Endodermal cell (in vitro differentiated cells): Measurements from ENCODE around the gene FH. TPM values are rescaled to one million over a fixed set of nuclear protein-coding genes. Genes with fewer than 3 reads are reported as not detected.

Experiments used
- DNase-seq: peaks from one replicate; pipeline ENCODE4 v3.0.0-alpha.2; 2017
- H3K27ac ChIP-seq: 2 replicates; pipeline ENCODE4 v1.5.1; 2013; ENCODE audit warnings: mild to moderate bottlenecking, low read depth, low read length, moderate library complexity
- H3K27me3 ChIP-seq: 2 replicates; pipeline ENCODE4 v1.6.1; 2013; ENCODE audit warnings: mild to moderate bottlenecking, low read length, moderate library complexity; ENCODE audit not compliant: insufficient read depth, control insufficient read depth, poor library complexity, severe bottlenecking
- H3K36me3 ChIP-seq: 2 replicates; pipeline ENCODE4 v1.7.0; 2013; ENCODE audit warnings: mild to moderate bottlenecking, low read length, moderate library complexity; ENCODE audit not compliant: control insufficient read depth, insufficient read depth
- H3K4me1 ChIP-seq: one replicate; pipeline ENCODE4 v1.7.0; 2013; ENCODE audit warnings: low read length; ENCODE audit not compliant: control insufficient read depth, insufficient read depth
- H3K4me3 ChIP-seq: 2 replicates; pipeline ENCODE4 v1.5.1; 2013; ENCODE audit warnings: mild to moderate bottlenecking, low read length, moderate library complexity
- H3K9ac ChIP-seq: 2 replicates; pipeline ENCODE4 v1.6.1; 2013; ENCODE audit warnings: mild to moderate bottlenecking, low read length, moderate library complexity; ENCODE audit not compliant: poor library complexity, severe bottlenecking; ENCODE audit errors: extremely low read depth
- H3K9me3 ChIP-seq: 2 replicates; pipeline ENCODE4 v1.6.1; 2013; ENCODE audit warnings: mild to moderate bottlenecking, low read length, moderate library complexity; ENCODE audit not compliant: control insufficient read depth
- H3K27ac Mint-ChIP-seq: 2 replicates; pipeline ENCODE4 v1.8.0; 2020; ENCODE audit warnings: mixed read lengths
- H3K27me3 Mint-ChIP-seq: 2 replicates; pipeline ENCODE4 v1.8.0; 2021; ENCODE audit warnings: mild to moderate bottlenecking, mixed read lengths; ENCODE audit not compliant: insufficient read depth
- H3K36me3 Mint-ChIP-seq: 2 replicates; pipeline ENCODE4 v1.8.0; 2020; ENCODE audit warnings: low read depth, mixed read lengths
- H3K4me1 Mint-ChIP-seq: 2 replicates; pipeline ENCODE4 v1.8.0; 2020; ENCODE audit warnings: mixed read lengths
- H3K4me3 Mint-ChIP-seq: 2 replicates; pipeline ENCODE4 v1.8.0; 2020; ENCODE audit warnings: mild to moderate bottlenecking, moderate library complexity, mixed read lengths
- H3K9me3 Mint-ChIP-seq: 2 replicates; pipeline ENCODE4 v1.8.0; 2020; ENCODE audit warnings: mild to moderate bottlenecking, mixed read lengths
- CTCF ChIP-seq: fragments of 200-600 bp; sonication (generic); conservative IDR thresholded peaks from 2 replicates; pipeline ENCODE4 v1.5.0; 2021; ENCODE audit warnings: antibody characterized with exemption, mild to moderate bottlenecking
- WGBS, 2 experiments: methylation state at CpG; one replicate each; pipeline versions ENCODE4 v1.1.5 to v1.1.7; 2013; ENCODE audit warnings: missing lambda C conversion rate in 2 of 2, mixed read lengths in 1 of 2; ENCODE audit not compliant: insufficient coverage in 1 of 2, insufficient read length in 1 of 2; 5-methylcytosine and 5-hydroxymethylcytosine counted together
- total RNA-seq, 2 donors: library from RNA; stranded (reverse); fragmentation: NEBNext Ultra II Directional in 1 of 2; extraction: Animal tissue kit (Norgen Biotek cat#: 25700) in 1 of 2; gene quantifications; 2 replicates in 1 of 2; 3 replicates in 1 of 2; pipeline ENCODE4 v1.2.1, GENCODE V29; 2021

Gene FH
- total RNA-seq, 2 donors from 2014 or later: 65.5 to 66.7 TPM

DNA sequence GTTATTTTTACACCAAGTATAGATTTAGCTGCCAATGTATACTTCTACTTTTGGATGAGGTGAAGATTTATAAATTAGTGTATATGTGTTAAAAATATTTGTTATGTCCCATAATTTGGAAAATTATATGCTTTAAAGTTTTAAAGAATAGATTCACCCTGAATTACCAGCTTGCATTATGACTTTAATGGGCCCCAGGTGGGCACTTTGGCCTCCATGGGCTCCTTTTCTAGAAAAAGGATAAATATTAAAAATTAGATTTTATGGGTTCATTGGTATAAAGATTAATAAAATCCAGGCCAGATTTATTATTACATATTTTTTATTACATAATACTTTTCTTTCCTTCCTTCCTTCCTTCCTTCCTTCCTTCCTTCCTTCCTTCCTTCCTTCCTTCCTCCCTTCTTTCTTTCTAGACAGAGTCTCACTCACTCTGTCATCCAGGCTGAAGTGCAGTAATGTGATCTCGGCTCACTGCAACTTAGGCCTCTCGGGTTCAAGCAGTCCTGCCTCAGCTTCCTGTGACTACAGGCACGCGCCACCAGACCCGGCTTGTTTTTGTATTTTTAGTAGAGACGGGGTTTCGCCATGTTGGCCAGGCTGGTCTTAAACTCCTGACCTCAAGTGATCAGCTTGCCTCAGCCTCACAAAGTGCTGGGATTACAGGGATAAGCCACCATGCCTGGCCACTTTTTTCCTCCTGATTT is 34.5 kb upstream of the FH start:
- no peak for DNase-seq
- WGBS, 2 experiments: 95 to 100% methylated on average over 4 to 7 of the region's 7 CpGs
- H3K9ac ChIP-seq: no peak overlapping the region
- H3K4me3 ChIP-seq: no peak overlapping the region
- Mint-ChIP-seq H3K27ac (no peak overlapping the region), H3K36me3 (no peaks in the 10 kb centered on the region), H3K9me3 (no peaks in the 10 kb centered on the region), H3K27me3 (no peaks in the 10 kb centered on the region), H3K4me1 (peaks cover 10% of the 10 kb centered on the region), H3K4me3 (no peak overlapping the region)
- no peaks in the 10 kb centered on the region for H3K4me1 ChIP-seq
- H3K27ac ChIP-seq: no peak overlapping the region
- TF ChIP-seq CTCF: no peak
- H3K9me3 ChIP-seq: no peaks in the 10 kb centered on the region
- H3K36me3 ChIP-seq: no peaks in the 10 kb centered on the region
- H3K27me3 ChIP-seq: no peaks in the 10 kb centered on the region

DNA sequence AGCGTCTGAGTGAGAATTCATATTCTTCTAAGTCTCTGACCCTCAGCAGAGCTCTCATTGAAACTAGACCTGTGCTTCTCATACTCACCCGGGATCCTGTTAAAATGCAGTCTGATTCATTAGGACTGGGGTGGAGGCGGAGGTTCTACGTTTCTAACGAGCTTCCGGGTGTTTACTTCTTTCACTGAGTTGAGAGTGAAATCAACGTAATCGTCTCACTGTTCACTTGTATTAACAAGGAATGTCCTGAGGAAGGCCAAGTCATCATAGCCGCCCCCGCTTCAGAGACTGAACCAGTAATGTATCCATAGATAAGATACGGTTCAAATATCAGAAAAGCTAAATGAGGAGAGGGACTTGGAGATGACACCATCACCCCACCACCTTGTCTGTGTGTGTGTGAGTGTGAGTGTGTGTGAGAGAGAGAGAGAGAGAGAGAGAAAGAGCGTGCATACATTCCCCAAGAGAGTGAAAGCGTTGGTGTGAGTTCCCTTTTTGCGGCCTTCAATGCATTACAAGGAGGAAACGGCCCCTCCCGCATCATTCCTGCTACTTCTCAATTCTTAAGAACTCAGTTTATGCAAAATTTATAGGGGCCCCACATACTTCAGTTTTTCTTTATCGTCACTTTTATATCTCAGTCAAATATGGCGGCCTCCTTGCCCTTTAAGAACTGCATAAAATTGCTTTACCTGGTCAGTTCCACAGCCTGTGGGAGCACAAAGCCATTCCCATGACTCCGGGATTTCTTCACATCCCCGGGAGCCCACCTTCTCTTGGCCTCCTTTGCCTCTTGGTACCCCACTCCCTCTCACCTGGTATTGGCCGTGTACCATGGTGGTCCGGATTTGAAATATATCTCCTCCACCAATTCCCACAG is 32.4 kb upstream of the FH start:
- Histone ChIP-seq H3K27ac (no peak overlapping the region), H3K36me3 (no peaks in the 10 kb centered on the region), H3K9ac (no peak overlapping the region), H3K4me1 (no peaks in the 10 kb centered on the region), H3K27me3 (no peaks in the 10 kb centered on the region), H3K9me3 (no peaks in the 10 kb centered on the region), H3K4me3 (no peak overlapping the region)
- H3K4me3 Mint-ChIP-seq: no peak overlapping the region
- H3K9me3 Mint-ChIP-seq: no peaks in the 10 kb centered on the region
- peaks cover 10% of the 10 kb centered on the region for H3K4me1 Mint-ChIP-seq
- TF ChIP-seq CTCF: no peak
- 90% methylated on average over 16 to 22 of the region's 22 CpGs for WGBS, 2 experiments
- no peaks in the 10 kb centered on the region for H3K27me3 Mint-ChIP-seq
- no peak for DNase-seq
- no peaks in the 10 kb centered on the region for H3K36me3 Mint-ChIP-seq
- no peak overlapping the region for H3K27ac Mint-ChIP-seq

DNA sequence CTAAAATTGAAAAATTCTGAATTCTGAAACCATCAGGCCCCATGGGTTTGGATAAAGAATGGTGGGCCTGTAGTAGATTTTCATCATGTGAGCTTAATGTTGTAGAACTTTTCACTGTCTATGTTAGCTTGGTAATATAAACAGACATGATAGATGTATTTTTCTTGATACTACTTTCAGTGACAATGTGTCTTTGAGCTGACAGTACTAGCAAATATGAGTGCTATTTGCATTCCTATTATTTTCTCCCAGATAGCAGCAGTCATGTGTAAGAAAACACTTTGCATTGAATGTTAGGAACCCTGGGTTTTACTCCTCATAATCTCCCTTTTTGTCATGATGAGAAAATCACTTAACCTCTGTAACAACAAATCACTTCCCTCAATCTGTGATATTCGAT is 30.8 kb upstream of the FH start:
- 93% methylated on average over 1 of the region's 1 CpG; no CpG with 5 or more reads in 1 of the 2 experiments for WGBS, 2 experiments
- peaks cover 4% of the 10 kb centered on the region for H3K4me1 ChIP-seq
- Mint-ChIP-seq H3K4me1 (peaks cover 10% of the 10 kb centered on the region), H3K36me3 (no peaks in the 10 kb centered on the region), H3K9me3 (no peaks in the 10 kb centered on the region), H3K27ac (no peak overlapping the region), H3K4me3 (no peak overlapping the region), H3K27me3 (no peaks in the 10 kb centered on the region)
- no peak overlapping the region for H3K9ac ChIP-seq
- H3K27ac ChIP-seq: no peak overlapping the region
- H3K4me3 ChIP-seq: no peak overlapping the region
- H3K36me3 ChIP-seq: no peaks in the 10 kb centered on the region
- TF ChIP-seq CTCF: no peak
- no peaks in the 10 kb centered on the region for H3K9me3 ChIP-seq
- no peaks in the 10 kb centered on the region for H3K27me3 ChIP-seq
- DNase-seq: no peak
